ENCODE measurements around the gene DENND6B. TPM values are rescaled to one million over a fixed set of nuclear protein-coding genes. Genes with fewer than 3 reads are reported as not detected.

The DENND6B gene
- total and polyA plus RNA-seq, 2 donors (not counting 3 experiments of a cell fraction or from before 2014, with no cell fraction given) = 4.1 to 5.9 TPM

DNA sequence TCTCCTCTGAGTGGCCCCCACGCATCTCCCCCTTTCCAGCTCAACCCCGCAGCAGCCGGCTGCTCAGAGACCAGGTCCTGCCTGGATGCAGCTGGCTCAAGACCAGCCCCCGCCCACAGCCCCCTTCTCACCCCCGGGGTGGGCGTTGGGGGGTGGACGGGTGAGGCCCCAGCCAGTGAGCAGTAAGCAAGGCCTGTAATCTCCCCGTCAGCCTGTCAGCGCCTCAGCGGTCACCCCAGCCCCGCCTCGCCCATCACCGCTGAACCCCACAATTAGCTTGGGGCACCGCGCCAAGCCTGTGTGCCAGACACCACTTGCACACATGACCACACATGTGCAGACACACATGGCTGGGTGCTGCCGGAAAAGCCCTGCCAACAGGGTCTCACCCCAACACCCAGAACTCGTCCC, 25.2 kb downstream of the DENND6B start:
- Histone ChIP-seq H3K4me3 (replicated peaks in 1 of 3; ENCODE audit: insufficient read depth in 1 of 3, low read depth in 1 of 3, low read length in 3 of 3) (no peak overlapping the region), H3K27ac (ENCODE audit: insufficient read depth, low read depth, low read length) (no peak overlapping the region), H4K20me1 (replicated peaks; ENCODE audit: control insufficient read depth, extremely low read depth, insufficient read depth, low read length) (no peaks in the 10 kb centered on the region), H3K36me3 (ENCODE audit: control insufficient read depth in 2 of 2, extremely low read depth in 1 of 2, insufficient read depth in 2 of 2, low read length in 2 of 2) (peaks cover 0 to 6% of the 10 kb centered on the region in 2 experiments), H3K27me3 (ENCODE audit: control insufficient read depth in 2 of 2, insufficient read depth in 2 of 2, low read length in 2 of 2) (no peaks in the 10 kb centered on the region), H2AFZ (ENCODE audit: low read depth, low read length) (no peak overlapping the region), H3K4me1 (ENCODE audit: control insufficient read depth, extremely low read depth, insufficient read depth, low read length) (peaks cover 22% of the 10 kb centered on the region), H3K79me2 (ENCODE audit: control insufficient read depth, insufficient read depth, low read length) (peaks cover 95% of the 10 kb centered on the region), H3K4me2 (ENCODE audit: insufficient read depth, low read length) (no peak overlapping the region), H3K9me1 (replicated peaks; ENCODE audit: control insufficient read depth, extremely low read depth, insufficient read depth, low read length) (no peaks in the 10 kb centered on the region), H3K9ac (replicated peaks; ENCODE audit: extremely low read depth, insufficient read depth, low read length) (no peak overlapping the region), H3K9me3 (replicated peaks; ENCODE audit: control insufficient read depth, insufficient read depth, low read length) (no peaks in the 10 kb centered on the region)
- no TSS peak for BruUV-seq (replicated peaks)
- DNase-seq (ENCODE audit: low read depth, low spot score) (no peak), FAIRE-seq (no peak)
- dilution Hi-C loops (cut with MboI; ENCODE audit: extremely low pct_ligation_motif_present, low sequenced_read_pairs) = no loop called here
- CTCF ChIA-PET = no interaction called here
- TF ChIP-seq, protein P1, sequence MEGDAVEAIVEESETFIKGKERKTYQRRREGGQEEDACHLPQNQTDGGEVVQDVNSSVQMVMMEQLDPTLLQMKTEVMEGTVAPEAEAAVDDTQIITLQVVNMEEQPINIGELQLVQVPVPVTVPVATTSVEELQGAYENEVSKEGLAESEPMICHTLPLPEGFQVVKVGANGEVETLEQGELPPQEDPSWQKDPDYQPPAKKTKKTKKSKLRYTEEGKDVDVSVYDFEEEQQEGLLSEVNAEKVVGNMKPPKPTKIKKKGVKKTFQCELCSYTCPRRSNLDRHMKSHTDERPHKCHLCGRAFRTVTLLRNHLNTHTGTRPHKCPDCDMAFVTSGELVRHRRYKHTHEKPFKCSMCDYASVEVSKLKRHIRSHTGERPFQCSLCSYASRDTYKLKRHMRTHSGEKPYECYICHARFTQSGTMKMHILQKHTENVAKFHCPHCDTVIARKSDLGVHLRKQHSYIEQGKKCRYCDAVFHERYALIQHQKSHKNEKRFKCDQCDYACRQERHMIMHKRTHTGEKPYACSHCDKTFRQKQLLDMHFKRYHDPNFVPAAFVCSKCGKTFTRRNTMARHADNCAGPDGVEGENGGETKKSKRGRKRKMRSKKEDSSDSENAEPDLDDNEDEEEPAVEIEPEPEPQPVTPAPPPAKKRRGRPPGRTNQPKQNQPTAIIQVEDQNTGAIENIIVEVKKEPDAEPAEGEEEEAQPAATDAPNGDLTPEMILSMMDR (IDR thresholded peaks at IDR 0.05; ENCODE audit: extremely low read depth in 1 of 2, insufficient read depth in 1 of 2, low read depth in 1 of 2, low read length in 2 of 2) = no peak
- no peak for TF ChIP-seq JUN (IDR thresholded peaks at IDR 0.05; ENCODE audit: borderline replicate concordance, insufficient read depth, insufficient read length, low read depth)
- TF ChIP-seq, protein P2, sequence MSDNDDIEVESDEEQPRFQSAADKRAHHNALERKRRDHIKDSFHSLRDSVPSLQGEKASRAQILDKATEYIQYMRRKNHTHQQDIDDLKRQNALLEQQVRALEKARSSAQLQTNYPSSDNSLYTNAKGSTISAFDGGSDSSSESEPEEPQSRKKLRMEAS (IDR thresholded peaks at IDR 0.05; ENCODE audit: insufficient read depth, insufficient read length) = no peak
- TF ChIP-seq POLR2AphosphoS5 (IDR thresholded peaks at IDR 0.05; ENCODE audit: insufficient read depth, low read depth, low read length) = no peak
- no peak for TF ChIP-seq EZH2 (IDR thresholded peaks at IDR 0.05; ENCODE audit: borderline replicate concordance, low read depth, low read length, severe bottlenecking)
- no peak for TF ChIP-seq MYC (IDR thresholded peaks at IDR 0.05; ENCODE audit: low read depth, low read length)
- no peak for TF ChIP-seq GATA2 (IDR thresholded peaks at IDR 0.05; ENCODE audit: insufficient read depth, insufficient read length, low read depth, low read length)
- no peak for TF ChIP-seq POLR2A (IDR thresholded peaks at IDR 0.05; ENCODE audit: low read depth, low read length)
- TF ChIP-seq FOS (IDR thresholded peaks at IDR 0.05; ENCODE audit: borderline replicate concordance, insufficient read depth, low read length) = no peak
- intact Hi-C loops (cut with micrococcal nuclease) = no loop called here
- POLR2A ChIA-PET = no interaction called here

All from endothelial cell of umbilical vein (primary cell).